Neural cell (in vitro differentiated cells): ENCODE results near the gene ACBD5.

ENCODE experiments used
- EP300 ChIP-seq: fragments of 450-650 bp; conservative IDR thresholded peaks from 2 replicates; pipeline ENCODE4 v1.6.1; 2014; ENCODE audit warnings: antibody characterized with exemption, mild to moderate bottlenecking, moderate library complexity; ENCODE audit not compliant: poor library complexity, severe bottlenecking
- EZH2 ChIP-seq: fragments of 200-600, 300-800 bp; shearing (Covaris generic), sonication (generic); IDR thresholded peaks from 2 replicates; pipeline ENCODE4 v1.6.1; 2014; ENCODE audit warnings: antibody characterized with exemption, low read length, borderline replicate concordance, mild to moderate bottlenecking; ENCODE audit not compliant: insufficient read depth, poor library complexity, severe bottlenecking
- TF ChIP-seq, protein P1 (sequence below): fragments of 450-650 bp; IDR thresholded peaks from 2 replicates; pipeline ENCODE4 v1.5.1; 2014; ENCODE audit warnings: antibody characterized with exemption, mild to moderate bottlenecking, moderate library complexity; ENCODE audit not compliant: poor library complexity, severe bottlenecking

DNA sequence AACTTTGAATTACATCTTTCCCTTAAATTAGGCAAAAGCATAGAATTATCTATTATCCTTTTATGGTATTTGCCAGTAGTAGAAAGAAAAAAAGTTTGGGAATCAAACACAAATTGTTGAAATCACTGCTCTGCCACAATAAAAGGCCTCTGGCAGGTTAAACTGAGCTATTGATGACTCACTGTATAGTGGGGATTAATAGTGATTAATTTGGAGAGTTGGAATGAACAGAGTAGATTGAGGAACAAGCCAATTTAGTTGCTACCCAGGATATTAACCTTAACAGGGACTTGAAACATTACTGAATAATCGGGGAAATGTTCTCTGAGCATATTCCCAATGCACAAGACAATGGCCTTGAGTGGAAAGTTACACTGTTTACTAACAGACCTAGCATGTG is 52.3 kb downstream of the ACBD5 start:
- TF ChIP-seq EZH2 (no peak), EP300 (no peak)
- TF ChIP-seq, protein P1, sequence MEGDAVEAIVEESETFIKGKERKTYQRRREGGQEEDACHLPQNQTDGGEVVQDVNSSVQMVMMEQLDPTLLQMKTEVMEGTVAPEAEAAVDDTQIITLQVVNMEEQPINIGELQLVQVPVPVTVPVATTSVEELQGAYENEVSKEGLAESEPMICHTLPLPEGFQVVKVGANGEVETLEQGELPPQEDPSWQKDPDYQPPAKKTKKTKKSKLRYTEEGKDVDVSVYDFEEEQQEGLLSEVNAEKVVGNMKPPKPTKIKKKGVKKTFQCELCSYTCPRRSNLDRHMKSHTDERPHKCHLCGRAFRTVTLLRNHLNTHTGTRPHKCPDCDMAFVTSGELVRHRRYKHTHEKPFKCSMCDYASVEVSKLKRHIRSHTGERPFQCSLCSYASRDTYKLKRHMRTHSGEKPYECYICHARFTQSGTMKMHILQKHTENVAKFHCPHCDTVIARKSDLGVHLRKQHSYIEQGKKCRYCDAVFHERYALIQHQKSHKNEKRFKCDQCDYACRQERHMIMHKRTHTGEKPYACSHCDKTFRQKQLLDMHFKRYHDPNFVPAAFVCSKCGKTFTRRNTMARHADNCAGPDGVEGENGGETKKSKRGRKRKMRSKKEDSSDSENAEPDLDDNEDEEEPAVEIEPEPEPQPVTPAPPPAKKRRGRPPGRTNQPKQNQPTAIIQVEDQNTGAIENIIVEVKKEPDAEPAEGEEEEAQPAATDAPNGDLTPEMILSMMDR: no peak
